ENCODE measurements around the gene PLCB1.
"Not testable (repeated sequence)": the region's sequence is repeated elsewhere in the genome, so short reads cannot be mapped to it uniquely, and the experiment has no call there.

PLCB1 gene

GRCh38 chr20:8602389-8603116 is 470.5 kb downstream of the PLCB1 start:
- DNase-seq (ENCODE audit: low read depth in 2 of 2) = no peak

GRCh38 chr20:8608470-8608869 is 476.4 kb downstream of the PLCB1 start:
- DNase-seq (ENCODE audit: low read depth in 2 of 2) = no peak

GRCh38 chr20:8616792-8617191 is 484.7 kb downstream of the PLCB1 start:
- DNase-seq (ENCODE audit: low read depth in 2 of 2) = no peak

- no peak for DNase-seq (ENCODE audit: low read depth in 2 of 2)
Measured at GRCh38 chr20:8621001-8621400, 488.9 kb downstream of the PLCB1 start.

GRCh38 chr20:8624046-8624445 is 492.0 kb downstream of the PLCB1 start:
- DNase-seq (ENCODE audit: low read depth in 2 of 2) = no peak

- DNase-seq (ENCODE audit: low read depth in 2 of 2) = no peak
Measured at GRCh38 chr20:8624616-8625015, 492.6 kb downstream of the PLCB1 start.

GRCh38 chr20:8627340-8628004 is 495.4 kb downstream of the PLCB1 start:
- no peak for DNase-seq (ENCODE audit: low read depth in 2 of 2)

- DNase-seq (ENCODE audit: low read depth in 2 of 2) = no peak
Measured at GRCh38 chr20:8631271-8631670, 499.2 kb downstream of the PLCB1 start.

- no peak for DNase-seq (ENCODE audit: low read depth in 2 of 2)
Measured at GRCh38 chr20:8633366-8633765, 501.3 kb downstream of the PLCB1 start.

GRCh38 chr20:8635048-8635572 is 503.0 kb downstream of the PLCB1 start:
- DNase-seq (ENCODE audit: low read depth in 2 of 2) = no peak

GRCh38 chr20:8635837-8636236 is 503.8 kb downstream of the PLCB1 start:
- DNase-seq (ENCODE audit: low read depth in 2 of 2) = no peak

GRCh38 chr20:8639112-8639778 is 507.2 kb downstream of the PLCB1 start:
- DNase-seq (ENCODE audit: low read depth in 2 of 2) = no peak

- no peak for DNase-seq (ENCODE audit: low read depth in 2 of 2)
Measured at GRCh38 chr20:8640461-8640860, 508.4 kb downstream of the PLCB1 start.

- no peak for DNase-seq (ENCODE audit: low read depth in 2 of 2)
Measured at GRCh38 chr20:8642247-8642646, 510.2 kb downstream of the PLCB1 start.

- DNase-seq (ENCODE audit: low read depth in 2 of 2) = not testable (repeated sequence)
Measured at GRCh38 chr20:8644468-8644867, 512.4 kb downstream of the PLCB1 start.

GRCh38 chr20:8645326-8645725 is 513.3 kb downstream of the PLCB1 start:
- no peak for DNase-seq (ENCODE audit: low read depth in 2 of 2)

GRCh38 chr20:8646033-8646441 is 514.0 kb downstream of the PLCB1 start:
- DNase-seq (ENCODE audit: low read depth in 2 of 2) = no peak

GRCh38 chr20:8646716-8647115 is 514.6 kb downstream of the PLCB1 start:
- DNase-seq (ENCODE audit: low read depth in 2 of 2) = no peak

- no peak for DNase-seq (ENCODE audit: low read depth in 2 of 2)
Measured at GRCh38 chr20:8647961-8648441, 515.9 kb downstream of the PLCB1 start.

GRCh38 chr20:8648466-8648865 is 516.4 kb downstream of the PLCB1 start:
- DNase-seq (ENCODE audit: low read depth in 2 of 2) = no peak

- no peak for DNase-seq (ENCODE audit: low read depth in 2 of 2)
Measured at GRCh38 chr20:8652396-8652795, 520.3 kb downstream of the PLCB1 start.

GRCh38 chr20:8654486-8654885 is 522.4 kb downstream of the PLCB1 start:
- DNase-seq (ENCODE audit: low read depth in 2 of 2) = no peak

GRCh38 chr20:8656335-8656734 is 524.3 kb downstream of the PLCB1 start:
- no peak for DNase-seq (ENCODE audit: low read depth in 2 of 2)
